PC-9 (cell line): ENCODE measurements around the gene HNRNPUL2.

ENCODE experiments used
- EZH2 ChIP-seq: fragments of 200-600 bp; sonication (generic); IDR thresholded peaks from 2 replicates; pipeline ENCODE4 v1.8.0; 2017; ENCODE audit warnings: antibody characterized with exemption, low read depth
- TF ChIP-seq, protein P1 (sequence below): fragments of 200-600 bp; sonication (generic); conservative IDR thresholded peaks from 2 replicates; pipeline ENCODE4 v1.6.1; 2017; ENCODE audit warnings: mixed run types, antibody characterized with exemption, mild to moderate bottlenecking, moderate library complexity

DNA sequence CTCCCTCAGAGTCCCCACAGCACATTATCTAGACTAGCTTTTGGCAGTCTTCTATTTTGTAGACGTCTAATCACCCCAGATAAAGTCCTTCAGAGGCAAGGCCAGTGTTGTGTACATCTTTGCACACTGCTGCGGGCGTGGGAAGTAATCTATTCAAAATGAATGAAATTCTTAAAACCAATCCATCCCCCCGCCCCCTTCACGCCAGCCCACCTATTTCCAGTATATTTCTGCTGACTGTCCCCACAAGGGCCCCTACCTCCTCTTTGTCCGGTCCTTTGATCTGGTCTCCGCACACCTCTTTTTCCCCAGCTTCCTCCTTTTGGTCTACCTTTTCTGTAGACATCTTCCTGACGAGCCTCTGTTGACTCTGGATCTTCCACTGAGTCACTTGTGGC lies 20.4 kb downstream of the HNRNPUL2 start:
- TF ChIP-seq, protein P1, sequence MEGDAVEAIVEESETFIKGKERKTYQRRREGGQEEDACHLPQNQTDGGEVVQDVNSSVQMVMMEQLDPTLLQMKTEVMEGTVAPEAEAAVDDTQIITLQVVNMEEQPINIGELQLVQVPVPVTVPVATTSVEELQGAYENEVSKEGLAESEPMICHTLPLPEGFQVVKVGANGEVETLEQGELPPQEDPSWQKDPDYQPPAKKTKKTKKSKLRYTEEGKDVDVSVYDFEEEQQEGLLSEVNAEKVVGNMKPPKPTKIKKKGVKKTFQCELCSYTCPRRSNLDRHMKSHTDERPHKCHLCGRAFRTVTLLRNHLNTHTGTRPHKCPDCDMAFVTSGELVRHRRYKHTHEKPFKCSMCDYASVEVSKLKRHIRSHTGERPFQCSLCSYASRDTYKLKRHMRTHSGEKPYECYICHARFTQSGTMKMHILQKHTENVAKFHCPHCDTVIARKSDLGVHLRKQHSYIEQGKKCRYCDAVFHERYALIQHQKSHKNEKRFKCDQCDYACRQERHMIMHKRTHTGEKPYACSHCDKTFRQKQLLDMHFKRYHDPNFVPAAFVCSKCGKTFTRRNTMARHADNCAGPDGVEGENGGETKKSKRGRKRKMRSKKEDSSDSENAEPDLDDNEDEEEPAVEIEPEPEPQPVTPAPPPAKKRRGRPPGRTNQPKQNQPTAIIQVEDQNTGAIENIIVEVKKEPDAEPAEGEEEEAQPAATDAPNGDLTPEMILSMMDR = no peak
- TF ChIP-seq EZH2 = no peak
